ENCODE measurements around the gene PKHD1. TPM values are rescaled to one million over a fixed set of nuclear protein-coding genes. Genes with fewer than 3 reads are reported as not detected.

The PKHD1 gene
- total RNA-seq, 1 donor from 2014 or later = 0.32 TPM

DNA sequence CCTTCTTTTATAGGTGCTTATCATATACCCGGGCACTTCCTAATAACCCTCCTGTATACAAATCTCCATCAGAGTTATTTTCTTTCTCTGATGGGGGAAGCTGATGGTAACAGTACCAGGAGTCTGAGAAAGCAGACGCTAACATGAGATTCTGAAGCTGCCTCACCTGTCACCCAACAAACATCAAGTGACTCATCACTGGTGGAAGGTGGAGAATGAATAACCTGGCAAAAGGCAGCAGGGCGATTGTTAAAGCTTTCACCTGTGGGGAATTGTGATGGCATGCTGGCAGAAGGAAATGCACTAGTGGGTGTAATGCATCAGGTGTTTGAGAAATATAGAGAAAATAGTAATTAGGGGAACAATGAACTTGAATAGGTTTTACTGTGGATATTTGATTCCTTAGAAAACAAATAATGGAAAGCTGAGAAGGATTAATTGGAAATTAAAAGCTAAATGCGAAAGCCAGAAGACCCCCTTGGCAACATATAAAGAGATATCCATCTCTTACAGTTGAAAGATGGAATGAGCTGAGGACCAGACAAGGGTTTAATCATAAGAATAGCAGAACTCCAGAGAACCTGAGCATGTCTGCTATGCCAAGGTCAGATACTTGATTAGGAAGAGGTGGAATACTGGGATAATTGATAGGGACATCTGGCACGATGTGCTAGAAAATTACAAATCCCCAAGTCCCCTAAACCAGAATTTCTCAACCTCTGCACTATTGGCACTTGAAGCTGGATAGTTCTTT is 517.1 kb downstream of the PKHD1 start:
- ATAC-seq = no peak
- no peaks in the 10 kb centered on the region for H3K36me3 ChIP-seq
- H3K4me3 ChIP-seq = no peak overlapping the region
- H3K27me3 ChIP-seq = no peaks in the 10 kb centered on the region
- H3K9me3 ChIP-seq = no peaks in the 10 kb centered on the region
- no peak for DNase-seq
- no peak overlapping the region for H3K27ac ChIP-seq
- TF ChIP-seq, protein P1, sequence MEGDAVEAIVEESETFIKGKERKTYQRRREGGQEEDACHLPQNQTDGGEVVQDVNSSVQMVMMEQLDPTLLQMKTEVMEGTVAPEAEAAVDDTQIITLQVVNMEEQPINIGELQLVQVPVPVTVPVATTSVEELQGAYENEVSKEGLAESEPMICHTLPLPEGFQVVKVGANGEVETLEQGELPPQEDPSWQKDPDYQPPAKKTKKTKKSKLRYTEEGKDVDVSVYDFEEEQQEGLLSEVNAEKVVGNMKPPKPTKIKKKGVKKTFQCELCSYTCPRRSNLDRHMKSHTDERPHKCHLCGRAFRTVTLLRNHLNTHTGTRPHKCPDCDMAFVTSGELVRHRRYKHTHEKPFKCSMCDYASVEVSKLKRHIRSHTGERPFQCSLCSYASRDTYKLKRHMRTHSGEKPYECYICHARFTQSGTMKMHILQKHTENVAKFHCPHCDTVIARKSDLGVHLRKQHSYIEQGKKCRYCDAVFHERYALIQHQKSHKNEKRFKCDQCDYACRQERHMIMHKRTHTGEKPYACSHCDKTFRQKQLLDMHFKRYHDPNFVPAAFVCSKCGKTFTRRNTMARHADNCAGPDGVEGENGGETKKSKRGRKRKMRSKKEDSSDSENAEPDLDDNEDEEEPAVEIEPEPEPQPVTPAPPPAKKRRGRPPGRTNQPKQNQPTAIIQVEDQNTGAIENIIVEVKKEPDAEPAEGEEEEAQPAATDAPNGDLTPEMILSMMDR (IDR thresholded peaks at IDR 0.05) = no peak
- no peaks in the 10 kb centered on the region for H3K4me1 ChIP-seq
- intact Hi-C loops (cut with DNase I) = no loop called here

DNA sequence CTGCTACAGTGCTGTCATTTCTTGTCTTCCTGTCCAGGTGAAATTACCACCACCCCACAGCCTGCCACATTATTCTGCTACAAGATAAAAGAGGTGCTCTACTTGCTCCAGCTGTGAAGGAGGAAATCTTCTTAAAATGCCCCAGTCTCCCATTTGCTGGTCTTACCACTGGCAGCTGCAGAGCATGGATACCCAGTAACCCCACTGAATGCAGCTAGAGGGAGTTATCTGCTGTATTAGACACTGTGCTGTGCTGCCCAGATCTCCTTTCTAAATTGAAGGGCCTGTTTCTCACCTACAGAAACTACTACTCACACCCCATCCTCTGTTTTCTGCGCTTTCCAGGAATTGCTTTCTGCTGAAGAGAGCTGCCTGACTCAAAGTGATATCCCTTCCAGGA is 517.8 kb downstream of the PKHD1 start:
- Histone ChIP-seq H3K9me3 (no peaks in the 10 kb centered on the region), H3K27me3 (no peaks in the 10 kb centered on the region), H3K4me3 (no peak overlapping the region), H3K36me3 (no peaks in the 10 kb centered on the region), H3K27ac (no peak overlapping the region), H3K4me1 (no peaks in the 10 kb centered on the region)
- DNase-seq = no peak
- intact Hi-C loops (cut with DNase I) = no loop called here
- no peak for ATAC-seq
- TF ChIP-seq, protein P1 (IDR thresholded peaks at IDR 0.05) = no peak

DNA sequence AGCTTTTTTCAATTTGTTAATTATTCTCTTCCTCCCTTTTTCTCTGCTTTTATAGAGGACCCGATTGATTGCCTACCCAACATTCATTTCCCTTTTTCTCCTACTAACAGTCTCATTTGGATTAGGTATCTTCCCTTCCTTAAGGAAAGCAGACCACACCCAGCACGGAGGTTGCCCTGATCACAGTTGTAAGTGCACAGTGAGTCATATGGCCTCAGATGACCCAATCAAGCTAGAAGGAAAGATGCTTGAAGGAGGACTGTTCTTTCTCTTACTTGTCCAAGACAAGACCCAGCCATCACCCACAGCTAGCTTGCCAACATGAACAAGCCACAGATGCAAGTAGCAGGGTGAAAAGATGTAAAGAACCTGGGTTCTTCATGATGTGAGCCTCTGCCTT is 518.6 kb downstream of the PKHD1 start:
- intact Hi-C loops (cut with DNase I) = no loop called here
- TF ChIP-seq, protein P1 (IDR thresholded peaks at IDR 0.05) = no peak
- H3K9me3 ChIP-seq = no peaks in the 10 kb centered on the region
- H3K4me3 ChIP-seq = no peak overlapping the region
- no peaks in the 10 kb centered on the region for H3K36me3 ChIP-seq
- no peak for ATAC-seq
- no peak overlapping the region for H3K27ac ChIP-seq
- no peaks in the 10 kb centered on the region for H3K4me1 ChIP-seq
- no peaks in the 10 kb centered on the region for H3K27me3 ChIP-seq
- no peak for DNase-seq

DNA sequence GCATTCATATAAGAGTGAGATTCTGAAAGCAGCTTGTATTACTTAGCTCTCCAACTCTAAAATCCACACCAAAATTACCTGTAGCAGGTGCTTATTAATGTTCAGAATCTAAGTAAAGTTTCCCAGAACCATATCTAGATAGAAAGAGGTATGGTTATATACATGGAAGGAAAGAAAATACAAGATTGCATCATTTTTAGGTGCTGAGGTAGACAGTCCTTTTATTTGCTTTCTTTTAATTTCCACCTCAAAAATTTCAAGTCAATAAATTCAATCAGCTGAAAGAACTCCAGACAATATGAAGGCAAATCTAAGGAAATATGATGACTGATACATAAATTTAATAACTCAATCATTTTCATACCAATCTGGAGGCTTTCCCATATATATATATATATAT is 521.9 kb downstream of the PKHD1 start:
- no peaks in the 10 kb centered on the region for H3K27me3 ChIP-seq
- intact Hi-C loops (cut with DNase I) = no loop called here
- TF ChIP-seq, protein P1 (IDR thresholded peaks at IDR 0.05) = no peak
- no peaks in the 10 kb centered on the region for H3K9me3 ChIP-seq
- H3K4me3 ChIP-seq = no peak overlapping the region
- H3K4me1 ChIP-seq = no peaks in the 10 kb centered on the region
- no peak overlapping the region for H3K27ac ChIP-seq
- DNase-seq (no peak), ATAC-seq (no peak)
- H3K36me3 ChIP-seq = no peaks in the 10 kb centered on the region

Other genes with a start within 250 kb of the PKHD1 start
- gene IL17A, start 98.8 kb upstream of the PKHD1 start, total RNA-seq = not detected
- not detected for gene IL17F, start 156.9 kb upstream of the PKHD1 start, total RNA-seq
- 26.3 TPM for gene MCM3, start 197.1 kb upstream of the PKHD1 start, total RNA-seq